Type B pancreatic cell (in vitro differentiated cells): ENCODE results near the gene COL1A1. TPM values are rescaled to one million over a fixed set of nuclear protein-coding genes. Genes with fewer than 3 reads are reported as not detected.

Experiments used
- DNase-seq: peaks from one replicate; pipeline ENCODE4 v3.0.0; 2021; ENCODE audit warnings: mixed read lengths; ENCODE audit not compliant: unreplicated experiment; ENCODE audit errors: extremely low spot score
- H3K27ac Mint-ChIP-seq: 2 replicates; pipeline ENCODE4 v1.8.0; 2021; ENCODE audit warnings: mild to moderate bottlenecking, mixed read lengths
- H3K27me3 Mint-ChIP-seq: 2 replicates; pipeline ENCODE4 v1.8.0; 2021; ENCODE audit warnings: mixed read lengths
- H3K36me3 Mint-ChIP-seq: 2 replicates; pipeline ENCODE4 v1.8.0; 2021; ENCODE audit warnings: mixed read lengths
- H3K4me1 Mint-ChIP-seq: one replicate; pipeline ENCODE4 v1.8.0; 2021; ENCODE audit warnings: mixed read lengths; ENCODE audit not compliant: unreplicated experiment
- H3K4me3 Mint-ChIP-seq: 2 replicates; pipeline ENCODE4 v1.8.0; 2021; ENCODE audit warnings: mild to moderate bottlenecking, mixed read lengths
- H3K9me3 Mint-ChIP-seq: 2 replicates; pipeline ENCODE4 v1.8.0; 2021; ENCODE audit warnings: mixed read lengths
- total RNA-seq: library from RNA; stranded (reverse); gene quantifications from 2 replicates; pipeline ENCODE4 v1.2.1, GENCODE V29; 2021; ENCODE audit warnings: low replicate concordance
- TF ChIP-seq, protein P1 (sequence below): fragments of 200-600 bp; sonication (generic); conservative IDR thresholded peaks from 2 replicates; pipeline ENCODE4 v1.5.0; 2021; ENCODE audit warnings: antibody characterized with exemption, mild to moderate bottlenecking

The COL1A1 gene
- total RNA-seq, 1 donor from 2014 or later = 201 TPM

DNA sequence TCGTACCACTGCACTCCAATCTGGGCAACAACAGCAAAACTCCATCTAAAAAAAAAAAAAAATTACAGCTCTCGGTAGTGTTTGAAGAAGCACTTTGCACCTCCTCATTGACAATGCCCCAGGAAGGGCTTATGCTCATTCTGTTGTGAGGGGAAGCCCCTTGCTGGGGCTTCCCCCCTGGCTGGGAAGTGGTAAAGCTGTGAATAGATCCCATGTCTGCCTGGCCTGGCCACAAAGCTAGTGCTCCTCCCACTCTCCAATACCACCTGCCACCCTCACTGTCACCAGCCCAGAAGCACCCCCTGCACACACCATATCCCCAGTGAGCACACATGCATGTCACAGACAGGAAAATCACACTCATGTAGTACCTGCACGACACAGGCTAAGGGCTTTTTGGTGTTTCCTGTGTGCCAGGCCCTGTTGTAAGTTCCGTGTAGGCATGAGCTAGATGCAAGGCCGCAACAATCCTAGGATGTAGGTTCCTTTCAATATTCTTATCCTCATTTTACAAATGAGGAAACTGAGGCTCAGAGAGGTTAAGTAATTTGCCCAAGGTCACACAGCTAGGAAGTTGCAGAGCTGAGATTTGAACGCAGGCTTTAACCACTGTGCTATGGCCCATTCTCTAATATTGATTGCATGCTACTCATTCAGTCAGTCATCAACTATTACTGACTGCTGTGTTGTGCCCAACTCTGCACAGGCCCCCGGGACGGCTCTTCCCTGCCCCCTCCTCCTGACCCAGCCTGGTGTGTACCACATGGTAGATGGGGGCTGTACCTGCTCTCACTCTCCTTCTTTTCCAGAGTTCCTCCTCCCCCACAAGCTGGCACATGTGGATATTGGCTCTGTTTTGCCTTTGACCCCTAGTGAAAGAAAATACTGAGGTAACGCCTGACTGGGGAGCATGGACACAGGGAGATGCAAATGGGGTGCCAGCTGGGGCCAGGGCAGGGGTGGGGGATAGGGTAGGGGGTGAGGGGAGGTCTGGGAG lies 11.9 kb upstream of the COL1A1 start:
- Mint-ChIP-seq H3K4me1 (peaks cover 62% of the 10 kb centered on the region), H3K9me3 (no peaks in the 10 kb centered on the region), H3K36me3 (no peaks in the 10 kb centered on the region), H3K27me3 (peaks cover 15% of the 10 kb centered on the region), H3K27ac (no peak overlapping the region), H3K4me3 (no peak overlapping the region)
- DNase-seq = no peak
- TF ChIP-seq, protein P1, sequence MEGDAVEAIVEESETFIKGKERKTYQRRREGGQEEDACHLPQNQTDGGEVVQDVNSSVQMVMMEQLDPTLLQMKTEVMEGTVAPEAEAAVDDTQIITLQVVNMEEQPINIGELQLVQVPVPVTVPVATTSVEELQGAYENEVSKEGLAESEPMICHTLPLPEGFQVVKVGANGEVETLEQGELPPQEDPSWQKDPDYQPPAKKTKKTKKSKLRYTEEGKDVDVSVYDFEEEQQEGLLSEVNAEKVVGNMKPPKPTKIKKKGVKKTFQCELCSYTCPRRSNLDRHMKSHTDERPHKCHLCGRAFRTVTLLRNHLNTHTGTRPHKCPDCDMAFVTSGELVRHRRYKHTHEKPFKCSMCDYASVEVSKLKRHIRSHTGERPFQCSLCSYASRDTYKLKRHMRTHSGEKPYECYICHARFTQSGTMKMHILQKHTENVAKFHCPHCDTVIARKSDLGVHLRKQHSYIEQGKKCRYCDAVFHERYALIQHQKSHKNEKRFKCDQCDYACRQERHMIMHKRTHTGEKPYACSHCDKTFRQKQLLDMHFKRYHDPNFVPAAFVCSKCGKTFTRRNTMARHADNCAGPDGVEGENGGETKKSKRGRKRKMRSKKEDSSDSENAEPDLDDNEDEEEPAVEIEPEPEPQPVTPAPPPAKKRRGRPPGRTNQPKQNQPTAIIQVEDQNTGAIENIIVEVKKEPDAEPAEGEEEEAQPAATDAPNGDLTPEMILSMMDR = no peak

DNA sequence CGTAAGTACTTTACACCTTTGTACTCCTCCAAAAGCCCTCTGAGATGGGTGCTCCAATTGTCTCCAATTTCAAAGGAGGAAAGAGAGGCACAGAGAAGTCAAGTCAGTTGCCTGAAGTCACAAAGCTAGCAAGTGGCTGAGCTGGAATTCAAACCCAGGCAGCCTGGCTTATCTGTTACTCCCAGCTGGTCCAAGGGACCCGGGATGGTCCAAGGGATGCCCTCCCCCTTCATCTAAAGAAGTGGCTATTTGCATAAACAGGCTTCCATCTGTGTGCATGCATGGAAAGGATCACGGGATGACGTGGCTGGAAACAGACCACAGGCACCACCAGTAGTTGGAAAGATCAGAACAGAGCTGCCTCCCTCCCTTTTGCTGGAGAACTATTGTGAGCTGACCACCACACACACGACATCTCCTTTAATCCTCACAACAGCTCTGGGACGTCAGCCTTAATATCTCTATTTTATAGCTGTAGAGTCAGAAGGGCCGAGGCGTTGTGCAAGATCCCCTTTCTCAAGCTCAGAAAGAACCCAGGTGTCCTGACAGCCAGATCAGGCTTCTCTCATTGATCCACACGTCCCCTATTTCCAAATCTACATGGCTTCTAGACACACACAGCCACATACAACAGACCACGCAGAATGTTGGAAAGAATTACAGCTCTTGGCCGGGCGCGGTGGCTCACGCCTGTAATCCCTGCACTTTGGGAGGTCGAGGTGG lies 10.9 kb upstream of the COL1A1 start:
- H3K36me3 Mint-ChIP-seq = no peaks in the 10 kb centered on the region
- H3K9me3 Mint-ChIP-seq = no peaks in the 10 kb centered on the region
- H3K27ac Mint-ChIP-seq = peak overlapping the region; percentile 57
- H3K4me1 Mint-ChIP-seq = peaks cover 63% of the 10 kb centered on the region
- TF ChIP-seq, protein P1 = no peak
- H3K4me3 Mint-ChIP-seq = no peak overlapping the region
- H3K27me3 Mint-ChIP-seq = peaks cover 20% of the 10 kb centered on the region
- DNase-seq = peak; percentile 53

DNA sequence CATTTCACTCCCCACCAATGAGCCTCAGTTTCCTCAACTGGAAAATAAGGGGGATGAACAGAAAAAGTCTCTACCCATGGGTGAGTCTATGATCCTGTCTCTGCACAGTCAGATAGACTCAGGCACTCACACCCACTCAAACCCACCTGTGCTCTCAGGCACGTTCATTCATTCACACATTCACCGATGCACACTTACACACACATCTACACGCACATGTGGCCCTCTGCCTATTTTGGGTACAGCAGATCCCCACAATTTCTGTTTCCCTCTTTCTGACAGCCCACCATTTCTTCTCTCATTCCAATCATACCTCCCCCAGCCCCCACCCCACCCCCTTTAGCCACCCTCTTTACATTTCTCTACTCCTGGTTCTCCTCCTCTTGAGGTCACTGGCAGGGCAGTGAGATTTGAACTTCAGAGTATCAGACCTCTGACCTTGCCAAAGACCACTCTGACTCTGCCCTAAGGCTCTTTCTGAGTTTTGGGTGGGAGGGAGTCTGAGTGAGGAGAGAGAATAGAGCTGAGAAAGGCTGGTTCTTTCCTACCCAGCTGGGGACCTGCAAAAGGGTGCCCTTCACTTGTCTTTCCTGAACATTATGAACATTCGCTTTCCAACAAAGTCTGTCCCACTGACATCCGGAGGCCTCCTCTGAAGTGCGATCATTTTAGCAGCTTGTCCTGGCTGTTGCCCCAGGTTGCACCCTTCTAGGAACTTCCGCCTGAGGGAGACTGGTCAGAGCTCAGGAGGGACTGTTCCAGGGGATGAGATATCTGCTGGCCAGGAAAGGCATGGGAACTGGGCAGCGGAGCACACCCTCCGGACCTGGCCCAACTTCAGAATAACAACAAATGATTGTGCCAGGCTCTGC lies 10.1 kb upstream of the COL1A1 start:
- Mint-ChIP-seq H3K27me3 (peaks cover 25% of the 10 kb centered on the region), H3K4me1 (peaks cover 70% of the 10 kb centered on the region), H3K4me3 (peak overlapping the region; percentile 43), H3K36me3 (no peaks in the 10 kb centered on the region), H3K27ac (peak overlapping the region; percentile 73), H3K9me3 (no peaks in the 10 kb centered on the region)
- peak; percentile 50 for DNase-seq
- TF ChIP-seq, protein P1 = no peak

DNA sequence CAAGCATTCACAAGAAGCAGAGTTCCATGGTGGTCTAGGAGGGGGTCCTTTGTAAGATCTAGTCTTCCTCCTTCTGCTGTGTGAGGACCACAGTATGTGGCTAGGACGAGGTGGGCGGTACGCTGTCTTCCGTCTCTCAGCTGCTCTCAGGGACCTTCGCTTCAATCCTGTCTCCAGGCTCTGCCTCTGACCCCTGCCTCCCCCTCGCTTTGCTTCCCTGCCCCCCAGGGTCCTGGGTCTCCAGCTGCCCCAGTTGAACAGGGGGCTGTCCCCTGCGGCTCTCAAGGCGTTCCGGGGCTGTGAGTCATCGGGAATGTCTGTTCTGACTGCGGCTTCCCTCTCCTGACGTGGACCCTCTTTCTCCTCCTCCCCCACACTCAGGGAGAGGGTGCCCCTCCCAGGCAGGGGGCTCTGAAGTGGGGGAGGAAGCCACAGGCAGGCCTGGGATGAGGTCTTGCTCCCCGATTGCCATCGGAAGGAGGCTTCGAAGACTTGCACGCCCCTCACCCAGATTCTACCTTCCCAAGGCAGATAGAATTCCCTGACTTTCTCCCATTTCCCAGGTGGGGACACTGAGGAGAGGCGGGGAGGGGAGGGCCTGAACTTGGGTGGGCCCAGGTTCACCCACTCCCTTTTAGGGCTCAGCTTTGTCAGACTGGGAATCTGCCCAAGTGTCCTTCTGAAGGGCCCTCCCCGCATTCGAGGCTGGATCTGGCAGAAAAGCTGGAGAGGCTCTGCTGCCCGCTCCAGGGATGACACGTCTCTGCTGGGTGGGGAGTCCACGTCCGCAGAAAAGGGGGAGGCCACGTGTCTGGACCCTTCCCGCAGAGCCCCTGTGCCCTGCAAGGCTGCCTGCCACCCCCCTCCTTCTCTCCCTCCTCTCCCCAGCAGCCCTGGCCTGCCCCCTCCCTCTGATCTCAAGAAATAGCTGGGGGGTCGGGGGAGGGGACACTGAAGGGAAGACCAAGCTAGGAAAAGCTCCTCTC lies 9.1 kb upstream of the COL1A1 start:
- TF ChIP-seq, protein P1 = no peak
- peaks cover 73% of the 10 kb centered on the region for H3K4me1 Mint-ChIP-seq
- H3K27me3 Mint-ChIP-seq = peaks cover 28% of the 10 kb centered on the region
- peak overlapping the region; percentile 85 for H3K27ac Mint-ChIP-seq
- peak; percentile 71 for DNase-seq
- H3K36me3 Mint-ChIP-seq = no peaks in the 10 kb centered on the region
- H3K4me3 Mint-ChIP-seq = peak overlapping the region; percentile 68
- H3K9me3 Mint-ChIP-seq = no peaks in the 10 kb centered on the region
